HuH-7.5 (cell line): ENCODE measurements around the gene ZNF41.

ENCODE experiments used
- DNase-seq: peaks from one replicate; pipeline ENCODE4 v3.0.0; 2011; ENCODE audit warnings: low spot score

ZNF41 gene

DNA sequence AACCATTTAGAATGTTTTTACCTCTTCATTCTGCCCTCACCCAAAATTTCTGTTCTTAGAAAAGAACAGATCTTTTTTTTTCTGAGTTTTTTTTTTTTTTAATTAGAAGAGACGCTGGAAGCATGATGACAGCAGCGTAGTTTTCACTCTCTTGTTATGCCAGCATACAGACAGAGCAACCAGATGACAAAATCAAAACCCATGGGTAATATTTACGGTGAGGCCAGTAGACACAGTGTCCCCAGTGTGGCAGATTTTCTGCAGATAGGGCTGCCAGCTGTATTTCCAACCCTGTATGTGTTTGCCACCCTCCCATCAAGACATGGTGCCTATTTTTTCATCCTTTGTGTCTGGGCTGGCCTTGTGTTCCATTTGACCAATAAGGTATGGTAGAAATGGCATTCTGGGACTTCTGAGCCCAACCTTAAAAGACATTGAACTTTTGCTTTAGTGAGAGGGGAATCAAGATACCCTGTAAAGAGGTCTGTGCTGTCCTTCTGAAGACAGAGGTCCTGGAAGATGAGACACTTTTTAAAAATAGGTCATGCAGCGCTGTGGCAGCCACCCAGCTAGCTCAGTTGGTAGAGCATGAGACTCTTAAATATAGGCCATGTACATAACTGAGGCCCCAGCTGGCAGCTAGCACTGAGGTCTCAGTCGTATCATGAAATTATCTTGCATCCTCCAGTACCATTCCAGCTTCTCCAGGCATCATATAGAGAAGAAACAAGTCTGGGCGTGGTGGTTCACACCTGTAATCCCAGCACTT is 6.7 kb upstream of the ZNF41 start:
- DNase-seq, result no peak

DNA sequence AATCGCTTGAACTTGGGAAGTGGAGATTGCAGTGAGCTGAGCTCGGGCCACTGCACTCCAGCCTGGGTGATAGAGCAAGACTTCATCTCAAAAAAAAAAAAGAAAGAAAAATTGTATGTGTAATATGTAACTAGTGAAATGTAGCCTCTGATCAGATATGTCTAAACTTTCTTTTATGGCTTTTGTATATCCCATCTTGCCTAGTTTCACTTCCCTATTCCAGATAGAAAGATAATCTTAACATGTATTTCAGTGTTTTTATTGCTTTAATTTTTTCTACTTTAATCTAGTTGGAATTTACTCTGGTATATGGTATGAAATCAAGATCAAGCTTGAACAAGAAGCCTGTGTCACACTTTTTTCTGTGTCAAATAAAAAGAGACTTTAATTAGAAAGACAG is 1.9 kb upstream of the ZNF41 start:
- DNase-seq, result no peak

DNA sequence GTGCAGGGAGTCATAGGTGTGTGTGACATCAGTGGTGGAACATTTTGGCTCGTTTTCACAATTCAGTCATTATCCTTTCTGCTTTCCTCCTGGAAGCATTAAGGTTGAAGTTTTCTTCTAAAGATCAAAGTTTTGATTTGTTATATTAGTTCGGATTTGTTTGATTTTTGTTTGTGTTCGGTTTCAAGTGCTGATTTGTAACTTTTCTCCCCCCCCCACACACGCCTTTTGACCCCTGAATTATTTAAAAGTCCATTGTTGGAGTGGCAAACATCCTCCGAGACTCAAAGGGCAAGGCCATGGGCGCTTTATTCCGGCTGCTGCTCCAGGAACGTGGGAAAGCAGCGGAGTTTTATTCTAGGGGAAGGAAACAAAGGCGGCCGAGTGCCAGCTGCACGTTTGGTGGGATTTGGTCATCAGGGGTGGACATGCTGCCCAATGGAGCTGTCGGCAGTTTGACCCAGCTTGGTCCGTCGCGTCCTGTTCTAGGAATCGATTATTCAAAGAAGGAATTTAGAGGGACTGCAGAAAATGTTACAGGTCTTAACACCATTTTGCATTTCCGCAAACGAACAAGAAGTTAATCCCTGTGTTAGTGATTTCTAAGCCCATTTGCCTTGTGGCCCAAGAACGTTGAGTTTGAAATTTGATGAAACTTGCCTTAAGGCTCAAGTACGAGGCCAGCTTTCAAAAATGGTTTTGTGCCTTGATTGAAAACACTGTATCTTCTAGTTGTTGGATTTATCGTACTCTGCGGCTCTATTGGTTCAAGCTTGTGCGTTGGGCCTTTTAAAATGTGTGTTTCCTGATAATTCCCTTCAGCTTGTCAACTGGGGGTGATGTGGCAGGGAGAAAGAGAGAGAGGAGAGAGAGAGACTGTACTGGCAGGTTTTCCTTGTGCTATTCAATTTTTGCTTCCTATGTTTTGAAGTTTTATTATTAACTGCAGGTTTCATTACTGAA is 565 bp upstream of the ZNF41 start:
- DNase-seq, result peak; percentile 4

DNA sequence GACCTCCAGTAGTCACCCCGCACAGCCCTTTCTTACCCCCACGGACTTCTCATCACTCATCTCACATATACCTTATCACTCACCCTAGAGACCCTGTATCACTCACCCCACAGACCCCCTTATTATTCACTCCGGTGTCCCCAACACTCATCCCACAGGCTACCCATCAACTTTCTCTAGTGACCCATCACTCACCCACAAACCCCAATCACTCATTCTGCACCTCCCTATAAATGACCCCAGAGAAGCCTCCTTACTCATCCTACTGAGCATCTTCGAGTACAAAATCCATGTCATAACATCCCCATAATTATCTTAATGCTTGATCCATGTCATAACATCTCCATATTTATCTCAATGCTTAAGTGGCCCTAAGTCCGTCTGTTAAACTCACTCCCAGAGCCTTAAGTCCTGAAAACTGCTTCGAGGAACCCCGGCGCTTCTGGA is 934 bp downstream of the ZNF41 start:
- no peak for DNase-seq

DNA sequence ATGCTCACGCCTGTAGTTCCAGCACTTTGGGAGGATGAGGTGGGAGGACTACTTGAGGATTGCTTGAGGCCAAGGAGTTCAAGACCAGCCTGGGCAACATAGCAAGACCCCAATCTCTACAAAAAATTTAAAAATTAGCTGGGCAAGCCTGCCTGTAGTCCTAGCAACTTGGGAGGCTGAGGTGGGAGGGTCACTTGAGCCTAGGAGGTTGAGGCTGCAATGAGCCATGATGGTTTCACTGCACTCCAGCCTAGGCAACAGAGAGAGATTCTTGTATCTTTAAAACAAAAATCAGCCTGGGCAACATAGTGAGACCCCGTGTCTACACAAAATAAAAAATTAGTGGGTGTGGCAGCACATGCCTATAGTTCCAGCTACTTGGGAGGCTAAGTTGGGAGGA is 1.9 kb downstream of the ZNF41 start:
- no peak for DNase-seq

DNA sequence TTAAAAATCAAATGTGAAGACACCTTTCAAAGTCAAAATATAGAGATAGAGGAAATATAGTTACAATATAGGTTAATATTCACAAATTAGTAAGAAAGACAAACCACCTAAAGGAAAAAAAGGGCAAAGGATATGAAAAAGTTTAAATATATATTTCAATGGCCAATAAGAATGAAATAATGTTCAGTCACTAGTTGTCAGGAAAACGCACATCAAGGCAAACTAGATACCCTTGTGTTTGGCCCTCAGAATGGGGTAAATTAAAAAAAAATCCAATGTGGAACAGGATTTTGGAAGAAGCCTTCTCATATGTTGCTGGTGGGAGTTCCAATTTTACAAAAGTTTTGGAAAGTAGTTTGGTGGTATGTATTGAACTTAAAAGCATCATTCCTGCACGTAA is 2.4 kb downstream of the ZNF41 start:
- DNase-seq, result no peak

DNA sequence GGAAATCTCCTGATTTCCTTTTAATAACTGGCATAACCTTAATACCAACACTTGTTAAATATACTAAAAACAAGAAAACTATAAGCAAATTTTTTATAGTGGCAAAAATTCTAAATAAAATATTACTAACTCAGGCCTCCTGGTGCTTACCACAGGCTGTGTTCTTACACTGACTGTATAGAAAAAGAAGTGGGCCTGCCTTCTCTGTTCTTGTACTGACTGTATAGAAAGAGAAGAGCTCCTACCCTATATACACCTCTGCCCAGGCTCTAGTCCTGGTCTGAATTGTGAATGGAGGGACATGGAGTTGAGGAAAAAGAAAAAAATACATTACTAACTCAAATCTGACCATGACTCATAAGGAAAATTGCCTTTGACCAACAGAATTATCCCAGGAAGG is 7.5 kb downstream of the ZNF41 start:
- no peak for DNase-seq

DNA sequence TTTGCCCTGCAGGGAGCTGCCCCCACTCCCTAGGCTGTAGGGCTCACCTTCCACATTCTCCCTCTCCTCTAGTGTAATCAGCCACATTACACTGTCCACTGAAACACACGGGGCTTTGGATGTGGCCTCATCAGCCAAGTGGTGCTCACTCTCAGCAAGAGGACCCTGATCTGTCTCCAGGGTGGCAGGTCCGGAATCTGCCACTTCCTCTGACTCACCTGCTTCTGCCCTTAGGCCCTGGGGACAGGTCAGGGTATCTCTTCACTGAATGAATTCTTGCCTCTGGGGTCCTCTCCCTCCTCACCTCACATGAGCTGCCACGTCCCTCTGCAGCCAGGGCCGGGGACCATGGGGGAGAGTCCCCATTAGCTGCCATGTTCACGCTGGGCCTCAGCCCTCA is 15.9 kb downstream of the ZNF41 start:
- no peak for DNase-seq

DNA sequence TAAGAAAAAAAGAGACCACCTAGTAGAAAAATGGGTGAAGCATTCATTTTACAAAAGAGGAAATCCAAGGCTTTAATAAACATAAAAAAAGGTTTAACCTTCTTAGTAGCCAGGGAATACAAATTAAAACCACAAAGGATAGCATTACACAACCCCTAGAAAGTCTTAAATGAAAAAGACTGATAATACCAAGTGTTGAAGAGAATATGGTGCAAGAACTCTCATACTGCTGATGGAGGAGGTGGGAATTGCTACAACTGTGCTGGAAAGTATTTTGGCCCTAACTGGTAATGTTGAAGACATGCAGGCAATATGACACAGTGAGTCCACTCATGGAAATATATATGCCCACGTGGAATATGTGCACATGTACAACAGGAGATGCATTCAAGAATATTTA is 22.5 kb downstream of the ZNF41 start:
- no peak for DNase-seq

DNA sequence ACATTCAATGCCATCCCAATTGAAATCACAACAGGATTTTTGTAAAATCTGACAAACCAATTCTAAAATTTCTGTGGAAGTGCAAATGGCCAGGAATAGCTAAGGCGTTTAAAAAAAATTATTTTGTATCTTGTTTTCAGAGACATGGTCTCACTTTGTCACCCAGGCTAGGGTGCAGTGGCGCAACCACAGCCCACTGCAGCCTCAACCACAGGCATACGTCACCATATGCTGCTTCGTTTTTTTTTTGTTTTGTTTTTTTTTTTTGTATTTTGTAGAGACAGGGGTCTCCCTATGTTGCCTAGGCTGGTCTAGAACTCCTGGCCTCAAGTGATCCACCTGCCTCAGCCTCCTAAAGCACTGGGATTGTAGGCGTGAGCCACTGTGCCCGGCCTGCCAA is 24.5 kb downstream of the ZNF41 start:
- DNase-seq, result no peak

DNA sequence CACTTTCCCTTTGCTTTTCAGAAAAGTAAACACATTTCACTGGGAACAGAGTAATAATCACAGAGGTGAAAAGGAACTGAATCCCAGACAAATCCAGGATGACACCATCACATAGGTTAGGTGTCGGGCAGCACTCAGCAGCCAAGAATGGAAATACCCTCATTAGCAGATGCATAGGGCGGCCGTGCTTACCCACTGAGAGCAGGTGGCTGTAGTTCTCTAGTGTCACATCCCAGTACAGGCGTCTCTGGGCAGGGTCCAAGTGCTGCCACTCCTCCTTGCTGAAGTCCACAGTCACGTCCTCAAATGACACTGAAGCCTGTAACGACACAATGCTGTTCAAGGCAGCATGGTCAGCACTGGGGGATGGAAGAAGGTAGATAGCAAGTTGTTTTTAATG is 26.9 kb downstream of the ZNF41 start:
- DNase-seq, result no peak

DNA sequence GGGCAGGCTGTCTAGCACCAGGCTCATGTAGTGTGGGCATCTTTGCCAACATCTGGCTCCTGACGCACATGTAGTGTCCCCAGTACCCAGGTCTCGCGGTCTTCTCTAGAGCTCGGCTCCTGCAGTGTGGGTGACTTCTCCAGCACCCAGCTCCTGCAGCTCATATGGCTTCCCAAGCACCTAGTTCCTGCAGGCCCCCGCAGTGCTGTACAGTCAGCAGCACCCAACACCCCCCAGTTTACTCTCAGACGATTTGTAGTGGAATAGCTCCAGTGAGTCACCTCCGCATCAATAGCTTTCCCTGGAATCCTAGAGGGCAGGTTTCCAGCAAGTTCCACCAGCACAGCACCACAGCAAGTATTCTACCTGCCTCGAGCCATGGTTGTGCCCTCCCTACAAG is 30.9 kb downstream of the ZNF41 start:
- DNase-seq, result no peak

DNA sequence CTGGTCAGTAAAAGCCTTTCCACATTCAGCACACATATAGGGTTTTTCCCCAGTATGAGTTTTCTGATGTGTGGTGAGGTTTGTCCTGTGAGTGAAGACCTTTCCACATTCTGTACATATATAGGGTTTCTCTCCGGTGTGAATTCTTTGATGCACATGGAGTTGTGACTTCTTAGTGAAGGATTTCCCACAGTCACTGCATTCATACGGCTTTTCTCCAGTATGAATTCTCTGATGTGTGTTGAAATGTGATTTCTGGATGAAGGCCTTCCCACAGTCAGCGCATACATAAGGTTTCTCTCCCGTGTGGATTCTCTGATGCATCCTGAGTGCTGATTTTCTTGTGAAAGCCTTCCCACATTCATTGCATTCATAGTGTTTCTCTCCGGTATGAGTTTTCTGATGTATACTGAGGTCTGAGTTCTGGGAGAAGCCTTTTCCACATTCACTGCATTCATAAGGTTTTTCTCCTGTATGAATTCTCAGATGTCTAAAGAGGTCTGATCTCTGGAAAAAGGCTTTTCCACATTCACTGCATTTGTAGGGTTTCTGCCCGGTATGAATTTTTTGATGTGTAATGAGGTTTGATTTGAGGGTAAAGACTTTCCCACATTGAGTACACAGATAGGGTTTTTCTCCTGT is 34.7 kb downstream of the ZNF41 start:
- DNase-seq, result no peak

DNA sequence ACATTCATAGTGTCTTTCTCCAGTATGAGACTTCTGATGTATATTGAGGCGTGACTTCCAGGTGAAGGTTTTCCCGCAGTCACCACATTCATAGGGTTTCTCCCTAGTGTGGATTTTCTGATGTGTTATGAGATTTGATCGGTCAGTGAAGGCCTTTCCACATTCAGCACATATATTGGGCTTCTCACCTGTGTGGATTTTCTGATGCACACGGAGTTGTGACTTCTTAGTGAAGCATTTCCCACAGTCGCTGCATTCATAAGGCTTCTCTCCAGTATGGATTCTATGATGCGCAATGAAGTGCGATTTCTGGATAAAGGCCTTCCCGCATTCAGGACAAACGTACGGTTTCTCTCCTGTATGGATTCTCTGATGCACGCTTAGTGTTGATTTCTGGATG is 35.4 kb downstream of the ZNF41 start:
- no peak for DNase-seq

DNA sequence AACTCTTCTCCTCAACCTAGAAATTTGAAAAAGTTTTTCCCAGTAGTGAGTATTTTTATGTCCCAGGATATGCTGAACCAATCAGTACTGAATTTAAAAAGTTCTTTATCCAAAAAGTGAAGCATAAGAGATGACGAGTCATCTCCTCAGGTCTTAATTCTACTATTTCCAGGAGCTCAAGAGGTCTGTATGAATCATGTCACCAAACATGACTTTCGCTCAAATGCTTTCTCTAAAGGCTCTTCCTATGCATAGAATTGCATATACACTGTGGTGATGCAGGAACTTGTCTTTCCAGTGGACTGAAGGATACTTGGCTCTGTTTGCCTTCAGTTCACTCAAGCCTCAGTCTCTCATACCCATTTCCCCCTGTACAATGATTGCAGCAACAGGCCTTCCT is 36.1 kb downstream of the ZNF41 start:
- DNase-seq, result no peak

DNA sequence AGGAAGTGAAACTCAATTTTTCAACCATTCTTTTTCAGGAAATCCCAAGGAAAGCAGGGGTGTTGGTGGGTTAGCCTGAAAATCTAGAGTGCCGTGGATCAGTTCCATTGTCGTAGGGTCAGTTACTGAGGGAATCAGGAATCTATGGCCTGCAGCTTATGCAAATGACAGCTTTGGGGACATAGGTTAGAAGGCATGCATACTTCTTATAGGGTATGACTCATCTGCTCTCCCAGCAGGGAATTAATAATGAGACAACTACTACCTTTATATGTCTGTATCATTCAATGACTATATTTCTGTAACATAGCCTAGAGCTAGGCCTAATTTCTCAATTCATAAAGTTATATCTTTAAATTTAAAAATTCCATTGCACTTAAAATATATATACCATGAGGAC is 36.6 kb downstream of the ZNF41 start:
- DNase-seq, result no peak

DNA sequence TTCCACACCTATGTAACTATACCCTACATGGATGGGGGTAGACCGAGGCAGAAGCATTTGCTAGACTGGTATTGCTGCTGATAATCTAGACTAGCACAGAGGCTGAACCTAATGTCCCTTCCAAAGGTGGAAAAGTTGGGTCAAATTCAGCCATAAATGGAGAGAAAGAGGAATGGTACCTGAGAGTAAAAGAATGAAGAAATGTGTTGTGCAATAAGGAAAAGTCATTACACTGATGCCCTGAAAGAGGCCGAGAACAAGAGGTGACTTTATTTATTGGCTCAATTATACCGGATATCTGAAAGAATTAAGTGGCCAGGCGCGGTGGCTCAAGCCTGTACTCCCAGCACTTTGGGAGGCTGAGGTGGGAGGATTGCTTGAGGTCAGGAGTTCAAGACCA is 52.1 kb downstream of the ZNF41 start:
- no peak for DNase-seq

DNA sequence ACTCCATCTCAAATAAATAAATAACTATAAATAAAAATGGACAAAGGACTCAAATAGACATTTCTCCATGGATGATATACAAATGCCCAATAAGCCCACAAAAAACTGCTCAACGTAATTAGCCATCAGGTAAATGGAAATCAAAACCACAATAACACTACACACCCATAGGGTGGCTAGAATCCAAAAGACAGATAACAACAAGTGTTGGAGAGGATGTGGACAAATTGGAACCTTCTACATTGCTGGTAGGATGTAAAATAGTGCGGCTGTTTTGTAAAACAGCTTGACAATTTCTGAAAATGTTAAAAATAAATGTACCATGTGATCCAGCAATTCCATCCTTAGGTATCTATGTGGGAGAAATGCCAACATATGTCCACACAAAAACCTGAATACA is 60.6 kb downstream of the ZNF41 start:
- no peak for DNase-seq

DNA sequence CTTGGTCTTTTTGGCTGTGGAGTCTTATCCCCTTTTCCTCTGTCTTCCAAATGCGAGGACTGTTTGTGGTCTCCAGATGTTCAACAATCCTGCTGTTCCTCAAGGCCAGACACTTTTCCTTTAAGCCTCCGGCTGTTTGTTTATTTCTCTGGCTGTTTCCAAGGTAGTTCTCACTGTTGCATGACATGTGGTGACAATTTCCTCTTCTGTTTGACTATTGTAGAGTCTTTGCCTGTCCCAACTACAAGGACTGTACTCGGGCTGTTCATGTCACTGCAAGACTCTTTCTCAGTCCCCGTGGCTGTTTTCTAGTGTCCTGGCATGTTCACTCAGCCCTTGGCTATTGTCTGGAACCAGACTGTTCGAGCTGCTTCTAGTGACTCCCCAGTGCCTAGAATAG is 62.1 kb downstream of the ZNF41 start:
- DNase-seq, result no peak

DNA sequence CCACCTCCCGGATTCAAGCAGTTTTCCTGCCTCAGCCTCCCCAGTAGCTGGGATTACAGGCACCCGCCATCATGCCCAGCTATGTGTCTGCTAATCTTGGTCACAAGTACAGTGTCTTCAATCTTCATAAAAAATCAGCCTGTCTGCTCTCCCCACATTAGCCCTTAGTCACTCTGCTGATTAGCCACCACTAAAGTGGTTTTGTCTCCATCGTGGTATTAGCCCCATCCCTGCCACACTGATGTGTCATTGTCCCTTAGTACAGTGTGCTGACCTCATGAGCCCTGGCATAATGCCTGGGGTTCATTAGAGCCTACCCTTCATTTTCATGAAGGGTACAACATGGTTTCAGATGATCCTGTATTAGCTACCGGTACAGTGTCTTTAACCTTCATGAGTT is 62.8 kb downstream of the ZNF41 start:
- DNase-seq, result no peak

DNA sequence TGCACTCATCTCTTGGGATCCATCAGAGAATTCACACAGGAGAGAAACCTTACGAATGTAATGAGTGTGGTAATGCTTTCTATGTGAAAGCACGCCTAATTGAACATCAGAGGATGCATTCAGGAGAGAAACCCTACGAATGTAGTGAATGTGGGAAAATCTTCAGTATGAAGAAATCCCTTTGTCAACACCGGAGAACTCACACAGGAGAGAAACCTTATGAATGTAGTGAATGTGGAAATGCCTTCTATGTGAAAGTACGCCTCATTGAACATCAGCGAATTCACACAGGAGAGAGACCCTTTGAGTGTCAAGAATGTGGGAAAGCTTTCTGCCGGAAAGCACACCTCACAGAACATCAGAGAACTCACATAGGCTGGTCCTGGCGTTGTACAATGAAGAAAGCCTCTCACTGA is 69.8 kb downstream of the ZNF41 start:
- DNase-seq, result no peak
